ENCODE results near the gene CENPF. TPM values are rescaled to one million over a fixed set of nuclear protein-coding genes. Genes with fewer than 3 reads are reported as not detected.

The CENPF gene
- total and polyA plus RNA-seq, 2 of the 13 experiments (the other 11 are each of a cell fraction or from before 2014, with no cell fraction given) = 14.7 to 84.9 TPM

- TF ChIP-seq, protein P1, sequence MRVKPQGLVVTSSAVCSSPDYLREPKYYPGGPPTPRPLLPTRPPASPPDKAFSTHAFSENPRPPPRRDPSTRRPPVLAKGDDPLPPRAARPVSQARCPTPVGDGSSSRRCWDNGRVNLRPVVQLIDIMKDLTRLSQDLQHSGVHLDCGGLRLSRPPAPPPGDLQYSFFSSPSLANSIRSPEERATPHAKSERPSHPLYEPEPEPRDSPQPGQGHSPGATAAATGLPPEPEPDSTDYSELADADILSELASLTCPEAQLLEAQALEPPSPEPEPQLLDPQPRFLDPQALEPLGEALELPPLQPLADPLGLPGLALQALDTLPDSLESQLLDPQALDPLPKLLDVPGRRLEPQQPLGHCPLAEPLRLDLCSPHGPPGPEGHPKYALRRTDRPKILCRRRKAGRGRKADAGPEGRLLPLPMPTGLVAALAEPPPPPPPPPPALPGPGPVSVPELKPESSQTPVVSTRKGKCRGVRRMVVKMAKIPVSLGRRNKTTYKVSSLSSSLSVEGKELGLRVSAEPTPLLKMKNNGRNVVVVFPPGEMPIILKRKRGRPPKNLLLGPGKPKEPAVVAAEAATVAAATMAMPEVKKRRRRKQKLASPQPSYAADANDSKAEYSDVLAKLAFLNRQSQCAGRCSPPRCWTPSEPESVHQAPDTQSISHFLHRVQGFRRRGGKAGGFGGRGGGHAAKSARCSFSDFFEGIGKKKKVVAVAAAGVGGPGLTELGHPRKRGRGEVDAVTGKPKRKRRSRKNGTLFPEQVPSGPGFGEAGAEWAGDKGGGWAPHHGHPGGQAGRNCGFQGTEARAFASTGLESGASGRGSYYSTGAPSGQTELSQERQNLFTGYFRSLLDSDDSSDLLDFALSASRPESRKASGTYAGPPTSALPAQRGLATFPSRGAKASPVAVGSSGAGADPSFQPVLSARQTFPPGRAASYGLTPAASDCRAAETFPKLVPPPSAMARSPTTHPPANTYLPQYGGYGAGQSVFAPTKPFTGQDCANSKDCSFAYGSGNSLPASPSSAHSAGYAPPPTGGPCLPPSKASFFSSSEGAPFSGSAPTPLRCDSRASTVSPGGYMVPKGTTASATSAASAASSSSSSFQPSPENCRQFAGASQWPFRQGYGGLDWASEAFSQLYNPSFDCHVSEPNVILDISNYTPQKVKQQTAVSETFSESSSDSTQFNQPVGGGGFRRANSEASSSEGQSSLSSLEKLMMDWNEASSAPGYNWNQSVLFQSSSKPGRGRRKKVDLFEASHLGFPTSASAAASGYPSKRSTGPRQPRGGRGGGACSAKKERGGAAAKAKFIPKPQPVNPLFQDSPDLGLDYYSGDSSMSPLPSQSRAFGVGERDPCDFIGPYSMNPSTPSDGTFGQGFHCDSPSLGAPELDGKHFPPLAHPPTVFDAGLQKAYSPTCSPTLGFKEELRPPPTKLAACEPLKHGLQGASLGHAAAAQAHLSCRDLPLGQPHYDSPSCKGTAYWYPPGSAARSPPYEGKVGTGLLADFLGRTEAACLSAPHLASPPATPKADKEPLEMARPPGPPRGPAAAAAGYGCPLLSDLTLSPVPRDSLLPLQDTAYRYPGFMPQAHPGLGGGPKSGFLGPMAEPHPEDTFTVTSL (CRISPR knock-in tag; IDR thresholded peaks at IDR 0.05; ENCODE audit: borderline replicate concordance) = no peak
- TF ChIP-seq ELF4 (CRISPR knock-in tag; IDR thresholded peaks at IDR 0.05; ENCODE audit: borderline replicate concordance) (no peak), ZNF781 (CRISPR knock-in tag; IDR thresholded peaks at IDR 0.05; ENCODE audit: borderline replicate concordance, not compliant biosample characterization) (no peak)
- TF ChIP-seq, protein P2, sequence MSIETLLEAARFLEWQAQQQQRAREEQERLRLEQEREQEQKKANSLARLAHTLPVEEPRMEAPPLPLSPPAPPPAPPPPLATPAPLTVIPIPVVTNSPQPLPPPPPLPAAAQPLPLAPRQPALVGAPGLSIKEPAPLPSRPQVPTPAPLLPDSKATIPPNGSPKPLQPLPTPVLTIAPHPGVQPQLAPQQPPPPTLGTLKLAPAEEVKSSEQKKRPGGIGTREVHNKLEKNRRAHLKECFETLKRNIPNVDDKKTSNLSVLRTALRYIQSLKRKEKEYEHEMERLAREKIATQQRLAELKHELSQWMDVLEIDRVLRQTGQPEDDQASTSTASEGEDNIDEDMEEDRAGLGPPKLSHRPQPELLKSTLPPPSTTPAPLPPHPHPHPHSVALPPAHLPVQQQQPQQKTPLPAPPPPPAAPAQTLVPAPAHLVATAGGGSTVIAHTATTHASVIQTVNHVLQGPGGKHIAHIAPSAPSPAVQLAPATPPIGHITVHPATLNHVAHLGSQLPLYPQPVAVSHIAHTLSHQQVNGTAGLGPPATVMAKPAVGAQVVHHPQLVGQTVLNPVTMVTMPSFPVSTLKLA (IDR thresholded peaks at IDR 0.05) = no peak
- TF ChIP-seq, protein P3, sequence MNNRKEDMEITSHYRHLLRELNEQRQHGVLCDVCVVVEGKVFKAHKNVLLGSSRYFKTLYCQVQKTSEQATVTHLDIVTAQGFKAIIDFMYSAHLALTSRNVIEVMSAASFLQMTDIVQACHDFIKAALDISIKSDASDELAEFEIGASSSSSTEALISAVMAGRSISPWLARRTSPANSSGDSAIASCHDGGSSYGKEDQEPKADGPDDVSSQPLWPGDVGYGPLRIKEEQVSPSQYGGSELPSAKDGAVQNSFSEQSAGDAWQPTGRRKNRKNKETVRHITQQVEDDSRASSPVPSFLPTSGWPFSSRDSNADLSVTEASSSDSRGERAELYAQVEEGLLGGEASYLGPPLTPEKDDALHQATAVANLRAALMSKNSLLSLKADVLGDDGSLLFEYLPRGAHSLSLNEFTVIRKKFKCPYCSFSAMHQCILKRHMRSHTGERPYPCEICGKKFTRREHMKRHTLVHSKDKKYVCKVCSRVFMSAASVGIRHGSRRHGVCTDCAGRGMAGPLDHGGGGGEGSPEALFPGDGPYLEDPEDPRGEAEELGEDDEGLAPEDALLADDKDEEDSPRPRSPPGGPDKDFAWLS (CRISPR knock-in tag; IDR thresholded peaks at IDR 0.05; ENCODE audit: borderline replicate concordance) = no peak
Measured at GRCh38 chr1:214583824-214584554, 19.0 kb upstream of the CENPF start (continued).
